Measurements from ENCODE around the gene TMEM119.

The TMEM119 gene

DNA sequence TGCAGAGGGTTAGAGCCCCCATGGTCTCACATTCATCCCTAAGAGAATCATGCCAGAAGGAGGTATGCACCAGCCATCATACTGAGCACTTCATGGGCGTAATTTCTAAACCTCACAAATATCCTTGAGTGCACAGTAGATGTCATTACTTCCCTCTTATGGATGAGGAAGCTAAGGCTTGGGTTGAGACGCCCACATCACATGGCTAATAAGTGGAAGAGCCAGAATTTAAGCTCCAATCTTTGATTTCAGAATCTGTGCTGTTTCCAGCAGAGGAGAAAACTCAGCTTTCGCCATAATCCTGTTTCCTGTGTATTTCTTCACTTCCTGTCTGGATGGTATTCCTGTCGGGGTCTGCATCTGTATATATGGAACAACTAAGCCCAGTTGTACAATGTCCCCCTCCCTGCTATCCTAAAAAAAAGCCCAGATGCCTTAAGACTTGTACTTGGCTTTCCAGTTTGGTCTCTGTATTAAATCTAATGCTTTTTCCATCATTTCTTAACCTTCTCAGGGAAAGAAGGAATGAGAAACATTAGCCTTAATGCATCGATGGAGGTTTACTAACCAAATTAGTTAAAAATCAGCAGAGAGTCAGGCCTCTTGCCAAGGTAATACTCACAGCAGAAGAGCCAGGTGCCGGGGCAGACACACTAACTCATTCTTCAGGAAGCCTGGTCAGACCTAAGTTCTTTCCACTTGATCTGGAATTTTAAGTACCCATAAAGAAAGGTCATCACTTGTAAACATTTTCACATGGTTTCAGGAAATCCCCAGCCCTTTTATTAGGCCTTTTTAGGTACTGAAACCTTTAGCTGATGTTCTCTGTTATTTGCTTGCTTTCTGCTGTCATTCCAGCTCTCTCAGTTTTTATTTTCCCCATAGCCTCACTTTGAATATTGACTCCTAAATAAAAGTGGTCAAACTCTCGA, 30.2 kb downstream of the TMEM119 start:
- DNase-seq = peak; percentile 21 to 51
- Histone ChIP-seq H3K4me1 (peaks cover 0 to 23% (median 15%) of the 10 kb centered on the region in 4 donors), H3K27me3 (no peaks in the 10 kb centered on the region), H3K27ac (no peak overlapping the region), H3K9me3 (no peaks in the 10 kb centered on the region), H3K36me3 (peaks cover 35 to 64% (median 62%) of the 10 kb centered on the region in 3 donors), H3K4me3 (no peak overlapping the region)
- intact Hi-C loops (cut with DNase I; ENCODE audit: low total_unique reads) = loop anchor here (5.0 to 10.0 kb wide), 3 partner anchors 50 to 387 kb away; no protein-coding TSS in a partner anchor
- no peak for TF ChIP-seq CTCF (IDR thresholded peaks at IDR 0.05)

DNA sequence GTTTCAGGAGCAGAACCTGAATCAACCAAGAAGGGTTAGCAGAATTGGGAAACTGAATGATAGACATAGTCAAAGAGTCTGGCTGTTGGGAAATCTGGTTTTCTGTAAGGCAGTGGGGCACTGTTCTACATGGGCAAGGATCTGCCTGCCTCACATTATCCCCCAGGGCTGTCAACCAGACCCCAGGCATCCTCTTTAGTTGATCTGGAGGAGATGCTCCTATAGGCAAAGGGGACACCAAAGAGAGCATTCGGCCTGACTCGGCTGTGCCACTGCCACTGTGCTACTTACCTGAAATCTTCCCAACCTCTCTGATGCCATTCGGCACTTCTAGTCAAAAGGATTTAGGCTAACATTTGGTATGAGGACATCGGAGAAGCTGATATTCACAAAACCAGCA, 31.4 kb downstream of the TMEM119 start:
- Histone ChIP-seq H3K27me3 (no peaks in the 10 kb centered on the region), H3K9me3 (no peaks in the 10 kb centered on the region), H3K27ac (peak overlapping the region in 1 of 2 donors; percentile 31), H3K4me3 (no peak overlapping the region), H3K36me3 (peaks cover 35 to 64% (median 62%) of the 10 kb centered on the region in 3 donors), H3K4me1 (peaks cover 0 to 27% (median 17%) of the 10 kb centered on the region in 4 donors)
- TF ChIP-seq CTCF (IDR thresholded peaks at IDR 0.05) = no peak
- peak in 1 of 2 donors; percentile 17 for DNase-seq
- intact Hi-C loops (cut with DNase I; ENCODE audit: low total_unique reads) = loop anchor here (5.0 to 10.0 kb wide), 3 partner anchors 51 to 388 kb away; no protein-coding TSS in a partner anchor

GRCh38 chr12:108565976-108566375, 31.9 kb downstream of the TMEM119 start:
- peak; percentile 70 to 87 for DNase-seq
- peaks cover 0 to 27% (median 17%) of the 10 kb centered on the region in 4 donors for H3K4me1 ChIP-seq
- peaks cover 35 to 64% (median 62%) of the 10 kb centered on the region in 3 donors for H3K36me3 ChIP-seq

GRCh38 chr12:108565146-108565545, 32.7 kb downstream of the TMEM119 start:
- no peaks in the 10 kb centered on the region for H3K9me3 ChIP-seq
- peak overlapping the region in 1 of 2 donors; percentile 2 for H3K27ac ChIP-seq
- peaks cover 0 to 29% (median 19%) of the 10 kb centered on the region in 4 donors for H3K4me1 ChIP-seq
- TF ChIP-seq CTCF (IDR thresholded peaks at IDR 0.05) = no peak
- no peak for DNase-seq
- H3K27me3 ChIP-seq = no peaks in the 10 kb centered on the region
- intact Hi-C loops (cut with DNase I; ENCODE audit: low total_unique reads) = loop anchor here (5.0 to 10.0 kb wide), 3 partner anchors 52 to 390 kb away; no protein-coding TSS in a partner anchor
- peaks cover 35 to 61% (median 60%) of the 10 kb centered on the region in 3 donors for H3K36me3 ChIP-seq
- H3K4me3 ChIP-seq = no peak overlapping the region

More at GRCh38 chr12:108565976-108566375, 31.9 kb downstream of the TMEM119 start:
- no peak for TF ChIP-seq CTCF (IDR thresholded peaks at IDR 0.05)
- intact Hi-C loops (cut with DNase I; ENCODE audit: low total_unique reads) = loop anchor here (5.0 to 10.0 kb wide), 3 partner anchors 51 to 389 kb away; no protein-coding TSS in a partner anchor
- Histone ChIP-seq H3K9me3 (no peaks in the 10 kb centered on the region), H3K27me3 (no peaks in the 10 kb centered on the region), H3K4me3 (no peak overlapping the region), H3K27ac (peak overlapping the region; percentile 16 to 31)

GRCh38 chr12:108564724-108565123, 33.2 kb downstream of the TMEM119 start:
- TF ChIP-seq CTCF (IDR thresholded peaks at IDR 0.05) = no peak
- intact Hi-C loops (cut with DNase I; ENCODE audit: low total_unique reads) = loop anchor here (5.0 to 10.0 kb wide), 6 partner anchors 53 to 528 kb away; partner anchors contain the start of genes ALKBH2, CORO1C and SSH1
- Histone ChIP-seq H3K4me1 (peaks cover 0 to 33% (median 23%) of the 10 kb centered on the region in 4 donors), H3K27ac (peak overlapping the region in 1 of 2 donors; percentile 2), H3K36me3 (peaks cover 35 to 57% (median 56%) of the 10 kb centered on the region in 3 donors), H3K27me3 (no peaks in the 10 kb centered on the region), H3K4me3 (no peak overlapping the region), H3K9me3 (no peaks in the 10 kb centered on the region)
- DNase-seq = peak in 1 of 2 donors; percentile 47
